Left renal pelvis (tissue), 4 donors: ENCODE data around the gene TTR. TPM values are rescaled to one million over a fixed set of nuclear protein-coding genes. Genes with fewer than 3 reads are reported as not detected.

Experiments
- DNase-seq, 4 donors: peaks; one replicate each; pipeline ENCODE4 v3.0.0-alpha.2; 2013; ENCODE audit warnings: low read depth in 4 of 4, low spot score in 3 of 4
- polyA plus RNA-seq, 4 donors: library from polyadenylated mRNA; unstranded; fragments of 120-200 nt; gene quantifications; one replicate each; pipeline ENCODE4 v1.2.1, GENCODE V29; 2013; ENCODE audit not compliant: insufficient read length in 4 of 4

TTR gene
- polyA plus RNA-seq, 4 donors = 0.46 to 15.8 (median 0.50) TPM; not detected in 1

DNA sequence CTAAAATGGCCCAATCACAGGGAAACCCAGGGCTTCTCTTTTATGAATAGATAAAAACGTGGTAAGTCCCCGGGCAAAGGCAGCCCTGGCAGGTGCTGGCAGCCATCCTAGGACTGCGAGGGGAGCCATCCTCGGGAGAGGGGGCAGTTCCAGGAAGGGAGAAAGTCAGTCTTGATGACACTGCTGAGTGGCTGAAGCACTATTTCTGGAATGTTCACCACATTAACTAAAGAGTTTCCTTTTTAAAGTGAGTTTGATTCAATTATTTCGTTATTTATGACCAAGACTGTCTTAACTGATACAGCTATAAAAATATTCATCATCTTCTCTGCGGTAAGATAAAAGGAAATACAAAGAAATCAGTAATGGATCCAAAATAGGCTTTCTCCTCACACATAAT lies 20.4 kb downstream of the TTR start:
- no peak for DNase-seq

DNA sequence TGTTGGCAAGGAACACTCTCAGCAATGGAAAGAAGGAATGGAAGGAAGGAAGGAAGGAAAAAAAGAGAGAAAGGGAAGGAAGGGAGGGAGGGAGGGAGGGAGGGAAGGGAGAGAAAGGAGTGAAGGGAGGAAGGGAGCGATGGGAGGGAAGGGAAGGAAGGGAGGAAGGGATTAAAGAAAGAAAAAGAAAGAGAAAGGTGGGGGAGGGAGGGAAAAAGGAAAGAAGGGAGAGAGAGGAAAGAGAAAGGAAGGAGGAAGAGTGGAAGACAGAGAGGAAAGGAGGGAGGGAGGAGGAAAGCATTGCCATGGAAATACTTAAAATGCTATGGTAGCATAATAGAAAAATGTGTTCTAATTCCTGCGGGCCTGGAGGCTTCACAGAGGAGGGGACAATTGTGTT lies 22.4 kb downstream of the TTR start:
- no peak for DNase-seq

DNA sequence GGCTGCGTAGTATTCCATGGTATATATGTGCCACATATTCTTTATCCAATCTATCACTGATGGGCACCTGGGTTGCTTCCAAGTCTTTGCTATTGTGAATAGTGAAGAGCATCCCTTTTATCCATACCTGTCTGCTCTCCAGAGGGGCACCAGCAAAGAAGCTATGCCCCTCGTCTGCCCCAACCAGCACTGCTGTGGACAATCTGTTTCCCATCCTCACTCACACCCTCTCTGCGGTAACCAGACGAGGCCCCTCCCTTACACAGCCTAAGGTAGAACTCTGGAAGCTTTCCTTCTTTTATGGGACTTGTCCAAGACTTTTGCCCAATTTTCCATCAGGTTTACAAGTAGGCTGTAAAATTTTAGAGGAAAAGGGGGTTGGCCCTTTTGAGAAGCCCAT lies 24.9 kb downstream of the TTR start:
- no peak for DNase-seq

DNA sequence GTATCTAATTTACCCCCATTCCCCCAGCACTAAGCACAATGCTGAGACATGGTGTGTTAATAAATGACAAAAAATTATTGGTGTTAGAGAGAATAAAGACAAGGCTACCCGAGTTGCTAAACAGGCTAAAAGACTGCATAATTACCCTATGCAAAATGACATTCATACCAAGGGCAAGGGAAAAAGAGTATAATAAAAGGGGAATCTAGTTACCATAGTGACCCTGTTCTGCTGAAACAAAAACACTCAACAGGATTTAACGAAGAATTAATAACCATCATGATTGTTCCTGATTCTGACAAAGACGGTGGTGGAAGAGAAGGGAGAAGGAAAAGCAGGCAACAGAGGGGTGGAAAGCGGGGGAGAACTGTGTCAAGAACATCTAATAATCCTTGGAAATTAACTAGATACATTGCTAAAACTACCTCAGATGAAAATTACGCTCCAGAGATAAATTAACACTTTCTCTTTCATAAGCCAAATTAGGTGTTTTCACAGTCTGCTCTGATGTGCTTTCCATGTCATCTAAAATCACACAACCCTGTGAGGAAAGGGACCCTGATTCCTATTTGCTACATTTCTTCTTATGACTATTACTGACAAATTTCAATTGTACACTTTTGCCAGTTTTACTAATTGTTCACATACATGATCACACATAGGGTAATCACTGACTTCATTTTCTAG lies 25.5 kb downstream of the TTR start:
- DNase-seq = no peak

DNA sequence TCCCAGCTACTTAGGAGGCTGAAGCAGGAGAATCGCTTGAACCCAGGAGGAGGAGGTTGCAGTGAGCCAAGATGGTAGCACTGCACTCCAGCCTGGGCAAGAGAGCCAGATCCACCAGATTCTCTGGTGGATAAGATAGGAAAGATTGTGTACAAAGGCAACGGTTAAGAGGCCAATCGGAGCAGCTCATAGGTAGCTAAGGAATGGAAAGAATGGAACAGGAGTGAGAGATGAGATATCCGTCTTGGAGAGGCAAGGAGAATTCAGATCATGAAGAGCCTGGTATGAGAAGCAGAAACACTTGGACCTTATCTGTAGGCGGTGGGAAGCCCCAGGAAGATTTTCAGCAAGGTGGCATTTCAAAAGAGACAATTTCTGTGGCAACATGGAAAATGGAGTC lies 27.1 kb downstream of the TTR start:
- DNase-seq = no peak

DNA sequence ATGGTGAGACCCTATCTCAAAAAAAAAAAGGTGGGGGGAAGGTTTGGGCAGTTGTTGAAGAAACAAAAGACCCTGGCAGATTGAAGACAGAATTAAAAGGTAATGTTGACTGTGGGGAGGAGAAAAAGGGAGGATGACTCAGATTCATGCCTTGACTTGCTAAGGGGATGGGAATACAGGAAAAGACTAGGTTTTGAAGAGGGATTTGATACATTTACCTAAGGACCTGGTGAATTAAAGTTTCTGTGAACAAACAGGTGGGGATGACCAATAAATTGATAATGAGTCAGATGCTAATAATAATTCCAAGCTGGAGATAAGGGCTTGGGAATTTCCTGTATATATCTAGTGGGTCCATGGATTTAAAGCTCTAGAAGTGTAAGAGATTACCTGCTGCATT lies 27.6 kb downstream of the TTR start:
- DNase-seq = no peak

DNA sequence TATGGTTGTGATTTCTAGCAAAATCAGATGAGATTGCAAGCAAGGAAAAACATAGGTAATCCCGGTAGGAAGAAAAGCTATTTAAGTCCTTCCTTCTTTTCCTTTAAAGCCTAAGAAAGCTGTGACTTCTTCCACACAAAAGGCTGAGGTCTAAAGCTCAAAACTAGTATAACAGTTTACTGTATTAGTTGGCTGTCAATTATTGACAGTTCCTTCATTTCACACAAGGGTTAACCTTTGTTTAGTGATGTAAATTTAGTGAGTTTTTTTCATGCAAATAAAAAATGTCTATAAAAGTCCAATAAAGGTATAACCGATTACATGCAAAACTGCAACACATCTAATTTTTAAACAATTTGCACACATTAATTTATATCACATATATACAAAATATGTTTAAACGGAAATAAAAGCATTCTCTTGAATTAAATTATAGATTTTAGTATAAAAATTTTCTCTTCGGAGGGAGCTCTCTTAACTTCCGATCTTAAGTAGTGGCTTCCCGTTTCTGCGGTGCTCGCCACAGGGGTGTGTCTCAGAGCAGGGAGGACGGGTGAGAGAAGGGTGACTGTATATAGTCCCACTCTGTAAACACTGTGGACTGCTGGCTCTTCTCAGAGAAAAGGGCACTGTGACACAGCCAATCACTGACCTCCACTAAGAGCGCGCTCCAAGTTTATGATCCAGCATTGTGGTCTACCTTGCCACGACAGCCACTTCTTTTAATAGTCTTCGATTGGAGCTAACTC lies 33.4 kb downstream of the TTR start:
- no peak for DNase-seq

DNA sequence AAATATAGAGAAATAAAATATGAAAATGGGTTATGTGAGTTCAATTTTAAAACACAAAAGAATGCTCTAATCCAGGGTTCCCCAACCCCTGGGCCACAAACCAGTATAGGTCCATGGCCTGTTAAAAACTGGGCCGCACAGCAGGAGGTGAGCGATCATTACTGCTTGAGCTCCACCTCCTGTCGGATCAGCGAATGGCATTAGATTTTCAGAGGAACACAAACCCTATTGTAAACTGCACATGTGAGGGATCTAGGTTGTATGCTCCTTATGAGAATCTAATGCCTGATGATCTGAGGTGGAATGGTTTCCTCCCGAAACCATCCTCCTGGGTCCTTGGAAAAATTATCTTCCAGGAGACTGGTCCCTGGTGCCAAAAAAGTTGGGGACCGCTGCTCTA lies 34.7 kb downstream of the TTR start:
- DNase-seq = no peak

DNA sequence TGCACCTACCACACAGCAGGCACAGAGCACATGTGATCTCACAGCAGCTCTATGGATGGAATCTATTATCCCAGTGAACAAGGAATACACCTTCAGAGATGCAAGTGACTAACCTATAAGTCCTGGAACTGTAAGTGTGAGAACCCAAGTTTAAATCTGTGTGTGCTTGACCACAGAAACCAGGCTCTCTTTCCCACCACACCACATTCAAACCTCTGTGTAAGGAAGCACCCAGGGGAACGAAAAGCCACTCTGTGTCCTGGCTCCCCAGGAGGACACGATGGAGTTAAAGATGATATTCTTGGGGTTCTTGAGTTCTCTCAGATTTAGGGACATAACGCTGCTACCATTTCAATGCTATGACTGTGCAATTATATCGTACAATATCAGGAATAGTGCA lies 38.9 kb downstream of the TTR start:
- DNase-seq = no peak

DNA sequence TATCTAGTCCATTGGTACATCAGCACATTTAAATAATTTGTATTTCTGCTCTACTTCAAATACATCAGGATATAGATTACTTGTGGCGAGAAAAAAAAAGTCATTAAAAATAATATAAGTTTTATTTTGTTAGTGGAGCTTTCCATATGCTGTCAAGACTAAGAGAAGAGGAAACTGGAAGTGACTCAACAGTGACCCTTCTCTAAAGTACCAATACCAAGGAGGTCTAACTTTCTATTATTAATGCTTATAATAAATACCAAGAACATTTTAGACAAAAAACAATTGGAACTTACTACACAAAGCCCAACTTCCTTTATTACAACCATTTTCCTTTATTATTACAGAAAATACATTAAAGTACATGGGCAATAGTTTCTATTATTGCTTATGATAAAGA lies 39.8 kb downstream of the TTR start:
- no peak for DNase-seq

DNA sequence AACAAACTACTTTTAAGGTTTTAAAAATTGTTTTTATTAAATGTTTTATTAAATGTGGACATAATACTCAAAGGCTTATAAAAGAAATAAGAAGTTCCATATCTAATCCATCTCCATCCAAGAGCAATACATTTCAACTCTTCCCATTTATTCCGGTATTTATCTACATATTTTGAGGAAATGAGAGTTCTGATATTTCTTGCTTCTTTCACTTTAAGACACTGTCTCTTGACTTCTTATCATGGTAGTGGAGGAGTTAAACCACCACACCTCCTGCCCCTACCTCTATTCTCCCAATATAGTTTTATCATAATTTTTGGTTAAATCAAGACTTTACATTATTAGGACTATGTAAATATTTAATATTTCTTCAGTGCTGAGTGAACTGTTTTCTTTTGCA lies 40.7 kb downstream of the TTR start:
- no peak for DNase-seq

DNA sequence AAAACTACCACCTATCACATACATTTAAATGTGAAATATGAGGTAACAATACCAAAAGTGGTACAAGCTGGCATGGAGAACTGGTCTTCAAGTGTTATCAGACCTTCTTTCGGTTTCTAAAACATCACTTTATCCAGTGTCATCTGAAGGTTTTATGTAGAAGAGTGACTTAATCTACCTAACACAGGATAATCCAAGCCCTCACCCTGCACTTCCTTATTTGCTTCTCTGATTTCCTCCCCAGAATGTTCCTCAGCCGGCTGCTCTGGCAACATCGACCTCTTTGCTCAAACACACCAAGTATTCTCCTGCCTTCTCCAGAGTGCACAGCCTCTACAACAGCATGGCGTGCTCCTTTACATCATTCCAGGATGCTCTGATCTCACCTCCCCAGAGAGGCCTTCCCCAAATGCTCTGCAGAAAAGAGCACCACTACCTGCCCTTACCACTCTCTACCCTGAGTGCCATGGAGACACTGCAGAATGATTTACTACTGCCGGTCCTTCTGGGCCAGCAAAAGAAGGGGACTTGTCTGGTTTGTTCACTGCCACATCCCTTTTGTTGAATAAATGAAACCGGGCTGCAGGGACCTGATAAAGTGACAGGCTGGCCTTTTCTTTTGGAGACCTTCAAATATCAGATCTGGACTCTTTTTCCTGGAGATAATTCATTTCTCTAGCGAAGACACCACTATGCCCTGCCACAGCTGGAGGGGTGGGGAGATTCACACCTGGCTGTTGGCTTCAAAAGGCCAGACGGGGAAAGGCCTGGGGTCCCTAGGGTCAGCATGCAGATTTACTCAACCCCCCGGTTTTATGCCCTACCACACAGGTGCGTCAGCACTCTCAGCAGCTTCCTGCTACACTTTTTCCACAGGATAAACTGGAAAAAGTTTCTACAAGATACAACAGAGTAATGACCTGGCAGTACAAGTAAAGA lies 42.0 kb downstream of the TTR start:
- DNase-seq = no peak

DNA sequence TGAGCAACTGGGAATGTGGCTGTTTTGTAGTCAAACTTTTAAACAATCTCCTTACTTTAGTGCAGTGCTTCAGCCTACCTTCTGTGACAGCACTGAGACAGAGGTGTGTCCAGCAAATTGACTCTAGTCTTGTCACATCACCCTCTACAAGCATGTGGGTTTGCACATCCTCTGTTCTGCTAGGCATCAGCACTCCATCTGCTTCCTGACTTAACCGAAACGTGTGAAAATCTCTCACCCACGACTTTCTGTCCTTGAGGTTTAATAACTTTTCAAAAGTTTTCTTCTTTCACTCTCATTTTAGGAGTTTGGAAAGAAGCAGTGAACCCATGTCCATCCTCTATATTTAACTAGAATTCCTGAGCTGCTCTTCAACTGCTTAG lies 42.6 kb downstream of the TTR start:
- no peak for DNase-seq

DNA sequence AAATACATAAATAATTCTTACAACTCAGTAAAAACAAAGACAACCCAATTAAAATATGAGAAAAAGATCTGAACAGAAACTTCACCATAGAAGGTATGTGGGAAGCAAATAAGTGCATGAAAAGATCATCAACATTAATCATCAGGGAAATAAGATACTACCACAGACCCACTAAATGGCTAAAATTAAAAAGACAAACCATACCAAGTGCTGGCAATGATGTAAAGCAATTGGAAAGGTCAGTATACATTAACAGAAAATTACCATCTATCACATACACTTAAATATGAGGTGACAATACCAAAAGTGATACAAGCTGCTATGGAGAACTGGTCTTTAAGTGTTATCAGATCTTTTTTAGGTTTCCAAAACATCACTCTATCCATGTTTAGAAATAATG lies 44.7 kb downstream of the TTR start:
- DNase-seq = no peak

DNA sequence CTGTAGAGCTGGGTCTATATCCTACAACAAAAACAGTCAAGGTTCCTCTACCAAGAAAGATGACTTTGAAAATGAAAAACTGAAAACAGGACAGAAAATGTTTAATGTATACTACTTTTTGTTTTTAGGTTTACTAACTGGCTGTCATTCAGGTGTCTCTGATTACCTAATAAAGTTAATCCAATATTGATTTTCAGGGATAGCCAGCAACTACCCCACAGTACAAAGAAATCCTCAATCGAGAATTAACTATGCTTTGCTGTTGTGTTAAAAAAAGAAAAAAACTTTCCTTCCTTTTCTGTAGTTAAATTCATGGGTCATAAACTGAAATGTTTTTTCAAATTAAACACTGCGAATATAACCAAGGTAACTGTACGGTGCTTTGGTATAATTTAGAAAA lies 45.8 kb downstream of the TTR start:
- DNase-seq = no peak

DNA sequence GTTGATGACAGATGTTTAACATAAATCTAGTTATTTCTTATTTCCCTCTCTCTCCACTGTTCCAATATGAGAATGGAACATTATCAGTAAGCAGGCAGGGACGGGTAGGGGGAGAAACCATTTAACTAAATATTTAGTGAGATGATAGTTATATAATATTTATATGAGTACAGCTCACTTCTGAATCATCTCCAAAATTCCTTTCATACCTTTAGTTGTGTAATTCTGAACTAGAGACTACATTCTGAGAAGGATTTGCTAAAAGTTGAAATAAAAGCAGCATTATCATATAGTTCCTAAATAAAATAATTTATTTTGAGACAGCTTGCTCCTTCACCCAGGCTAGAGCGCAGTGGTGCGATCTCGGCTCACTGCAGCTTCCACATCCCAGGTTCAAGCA lies 51.3 kb downstream of the TTR start:
- DNase-seq = no peak

DNA sequence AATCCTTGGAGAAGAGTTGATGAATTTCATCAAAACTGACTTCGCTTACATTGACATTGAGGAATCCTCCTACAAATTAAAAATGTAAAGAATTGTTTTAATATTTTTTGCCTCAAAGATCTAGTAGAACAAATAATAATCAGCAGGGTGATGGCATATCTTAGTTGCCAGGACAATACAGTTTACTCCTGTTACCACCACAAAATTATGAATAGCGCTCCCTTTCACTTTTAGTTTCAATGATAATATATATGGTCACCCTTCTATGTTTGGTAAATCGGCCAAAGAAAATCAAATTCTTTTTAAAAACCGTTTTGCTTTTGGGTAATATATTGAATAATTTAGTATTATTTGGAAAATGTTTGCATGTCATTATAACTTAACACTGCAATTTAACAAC lies 53.7 kb downstream of the TTR start:
- no peak for DNase-seq

DNA sequence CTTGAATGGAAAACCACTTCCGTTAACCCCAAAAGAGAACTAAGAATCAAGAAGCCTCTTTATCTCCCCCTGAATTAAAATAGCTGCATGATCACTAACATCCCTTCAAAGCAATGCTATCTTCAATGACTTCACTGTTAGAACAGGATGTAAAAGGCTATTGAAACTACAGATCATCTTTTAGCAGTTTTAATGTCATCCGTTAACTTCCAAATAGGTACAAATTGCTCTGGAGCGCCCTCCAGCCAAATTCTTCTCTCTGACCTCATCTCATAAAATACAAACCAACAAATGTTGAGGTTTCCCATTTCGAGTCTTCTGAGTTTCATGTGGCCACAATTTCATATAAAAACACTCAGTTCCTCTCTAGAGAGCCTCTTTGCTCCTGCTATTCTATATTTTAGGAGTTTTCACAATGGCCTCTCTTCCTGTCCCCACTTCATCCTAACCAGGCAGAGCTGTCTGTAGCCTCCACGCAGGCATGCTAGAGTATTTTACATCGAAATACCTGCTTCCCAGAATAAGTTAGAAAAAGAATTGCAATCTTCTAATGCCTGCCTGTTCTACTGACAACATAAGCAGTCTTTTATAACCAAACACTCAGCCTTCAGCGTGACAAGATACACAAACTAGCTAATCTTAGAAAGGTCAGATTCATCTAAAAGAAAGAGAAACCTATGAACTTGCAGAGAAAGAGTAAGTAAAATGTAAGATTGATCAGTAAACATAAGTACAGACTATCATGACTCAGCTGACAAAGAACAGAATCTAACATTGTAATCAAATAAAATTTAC lies 54.9 kb downstream of the TTR start:
- no peak for DNase-seq

DNA sequence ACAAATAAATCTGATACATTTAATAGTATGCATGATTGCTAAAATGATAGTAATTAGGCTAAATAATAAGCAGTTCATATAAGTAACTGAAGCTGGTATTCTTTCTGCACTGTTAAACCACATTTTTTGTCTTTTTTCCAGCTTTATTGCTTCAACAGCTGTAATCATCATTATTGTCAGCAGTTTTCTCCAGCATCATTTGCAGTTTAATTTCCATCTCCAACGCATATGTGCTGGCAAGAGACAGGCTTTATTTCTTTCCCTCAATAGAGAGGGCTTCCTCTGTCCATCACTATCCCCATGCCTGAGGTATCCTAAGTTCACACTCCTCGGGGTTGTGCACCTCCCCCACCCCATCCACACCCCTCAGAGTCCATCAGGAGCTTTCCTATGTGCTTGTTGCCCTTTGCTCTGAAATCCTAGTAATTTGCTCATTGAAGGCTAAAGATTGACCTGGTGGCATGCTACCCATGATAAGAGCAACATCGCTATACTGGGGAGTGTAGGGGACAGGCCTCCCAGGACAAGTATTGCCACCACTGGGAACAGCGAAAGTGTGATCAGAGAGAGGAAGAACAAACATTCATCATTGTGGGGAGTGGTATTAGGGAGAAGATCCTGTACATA lies 55.6 kb downstream of the TTR start:
- DNase-seq = no peak
